Dermis blood vessel endothelial cell (primary cell): Measurements from ENCODE around the gene KRT81. TPM values are rescaled to one million over a fixed set of nuclear protein-coding genes. Genes with fewer than 3 reads are reported as not detected.
A peak's percentile ranks its signal among the peaks of the same experiment; 100 is the strongest.
"Not testable (repeated sequence)": the region's sequence is repeated elsewhere in the genome, so short reads cannot be mapped to it uniquely, and the experiment has no call there.

Experiments
- DNase-seq: peaks from one replicate; pipeline ENCODE4 v3.0.0; 2010
- total RNA-seq: library from RNA; depleted of rRNA; stranded (reverse); fragments of >200 nt; gene quantifications from 2 replicates; pipeline ENCODE4 v1.2.3, GENCODE V29; 2014

The KRT81 gene
- total RNA-seq, 1 donor from 2014 or later = not detected

DNA sequence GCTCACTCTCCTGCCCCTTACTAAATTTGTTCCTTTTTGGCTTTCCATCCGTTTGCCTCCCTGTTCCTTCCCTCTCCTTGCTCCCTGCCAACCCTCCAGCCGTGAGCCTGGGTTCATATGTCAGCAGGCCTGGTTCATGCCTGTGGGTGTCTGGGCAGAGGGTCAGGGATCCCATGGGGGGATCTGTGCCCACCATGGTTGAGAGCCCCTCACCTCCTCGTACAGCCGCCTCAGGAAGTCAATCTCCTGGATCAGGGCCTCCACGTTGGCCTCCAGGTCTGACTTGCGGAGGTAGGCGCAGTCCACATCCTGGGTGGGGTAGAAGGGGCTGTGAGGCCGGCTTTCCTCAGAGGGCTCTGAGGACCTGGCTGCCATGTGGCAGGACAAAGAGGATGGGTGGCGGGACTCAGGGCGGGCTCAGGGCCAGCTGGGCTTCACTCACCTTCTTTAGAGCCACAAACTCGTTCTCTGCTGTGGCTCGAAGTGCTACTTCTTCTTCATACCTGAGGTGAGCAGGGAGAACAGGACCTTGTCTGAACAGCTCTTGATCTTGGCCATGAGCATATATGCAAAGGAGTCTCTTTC lies 26.2 kb upstream of the KRT81 start:
- no peak for DNase-seq

DNA sequence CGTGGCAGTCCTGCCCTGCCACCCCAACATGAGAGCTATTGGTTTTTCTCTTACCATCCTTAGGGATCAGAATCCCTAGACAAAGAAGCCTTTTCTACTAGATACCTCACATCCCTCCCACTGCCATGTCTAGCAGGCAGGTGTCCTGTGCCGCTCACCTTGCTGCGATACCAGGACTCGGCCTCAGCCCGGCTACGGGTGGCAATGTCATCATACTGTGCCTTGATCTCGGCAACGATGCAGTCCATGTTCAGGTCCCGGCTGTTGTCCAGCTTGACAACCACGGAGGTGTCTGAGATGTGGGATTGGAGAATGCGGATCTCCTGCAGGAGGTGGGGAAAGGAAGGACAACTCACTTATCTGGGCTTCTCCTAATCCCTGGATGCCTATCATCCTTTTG lies 25.4 kb upstream of the KRT81 start:
- no peak for DNase-seq

DNA sequence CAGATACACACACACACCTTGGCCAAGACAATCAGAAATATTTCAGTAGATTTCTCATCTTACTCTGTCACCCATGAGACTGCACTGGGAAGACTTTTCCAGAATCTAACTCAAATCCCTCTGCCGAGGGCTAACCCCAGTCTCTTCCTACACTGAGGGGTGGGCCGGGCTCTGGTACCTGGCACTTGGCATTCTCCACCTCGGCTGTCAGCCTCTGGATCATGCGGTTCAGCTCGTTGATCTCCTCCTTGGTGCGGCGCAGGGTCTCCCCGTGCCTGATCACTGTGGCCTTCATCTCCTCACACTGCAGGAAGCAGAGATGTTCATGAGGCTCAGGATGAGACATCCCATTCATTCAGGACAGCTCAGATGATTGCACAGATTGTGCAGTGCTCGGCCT lies 25.0 kb upstream of the KRT81 start:
- no peak for DNase-seq

DNA sequence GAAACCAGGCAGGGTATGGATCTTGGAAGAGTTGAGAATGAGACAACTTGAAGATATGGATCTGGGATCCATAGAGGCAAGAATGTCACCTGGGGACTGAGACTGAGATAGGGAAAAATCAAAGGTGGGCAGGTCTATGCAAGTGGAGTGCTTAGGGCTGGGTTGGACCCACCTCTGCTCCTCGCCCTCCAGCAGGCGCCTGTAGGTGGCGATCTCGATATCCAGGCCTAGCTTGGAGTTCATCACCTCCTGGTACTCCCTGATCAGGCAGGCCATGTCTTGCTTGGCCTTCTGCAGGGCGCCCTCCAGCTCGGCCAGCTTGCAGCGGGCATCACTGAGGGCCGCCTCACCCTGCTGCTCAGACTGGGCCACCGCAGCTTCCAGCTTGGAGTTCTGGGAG lies 24.4 kb upstream of the KRT81 start:
- peak; percentile 18 for DNase-seq

DNA sequence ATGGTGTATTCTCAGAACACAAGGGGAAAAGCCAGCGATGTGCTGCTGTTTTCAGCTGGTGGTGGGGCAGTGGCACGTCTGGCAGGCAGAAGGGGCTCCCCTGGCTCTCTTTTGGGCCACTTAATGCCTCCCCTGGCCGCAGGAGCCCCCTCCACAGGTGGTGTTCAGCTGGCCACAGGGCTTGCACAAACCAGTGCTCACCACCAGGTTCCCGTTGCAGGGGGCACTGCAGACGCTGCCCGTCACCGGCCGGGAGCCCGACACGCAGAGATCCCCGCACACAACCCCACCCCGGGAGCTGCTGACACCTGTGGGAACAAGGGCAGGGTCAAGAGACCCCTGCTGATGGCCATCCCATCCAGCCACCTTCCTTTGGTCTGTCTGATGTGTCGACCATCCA lies 23.2 kb upstream of the KRT81 start:
- no peak for DNase-seq

DNA sequence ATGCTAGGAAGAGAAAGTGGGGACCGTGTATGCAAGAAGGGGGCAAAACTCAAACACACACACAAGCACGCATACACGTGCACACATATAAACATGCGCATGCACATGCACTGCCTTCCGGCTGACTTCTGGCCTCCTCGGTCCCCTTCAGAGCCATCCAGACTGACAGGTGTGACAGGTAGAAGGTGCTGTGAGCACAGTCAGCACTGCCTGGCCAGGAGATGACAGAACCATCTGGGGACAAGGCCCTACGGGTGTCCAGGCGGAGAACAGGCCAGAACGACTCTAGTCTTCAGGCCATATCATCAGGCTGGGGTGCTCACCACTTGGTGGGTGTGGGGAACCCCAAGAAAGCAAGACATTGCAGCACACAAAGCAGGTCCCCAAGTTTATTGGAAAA lies 22.6 kb upstream of the KRT81 start:
- DNase-seq = no peak

DNA sequence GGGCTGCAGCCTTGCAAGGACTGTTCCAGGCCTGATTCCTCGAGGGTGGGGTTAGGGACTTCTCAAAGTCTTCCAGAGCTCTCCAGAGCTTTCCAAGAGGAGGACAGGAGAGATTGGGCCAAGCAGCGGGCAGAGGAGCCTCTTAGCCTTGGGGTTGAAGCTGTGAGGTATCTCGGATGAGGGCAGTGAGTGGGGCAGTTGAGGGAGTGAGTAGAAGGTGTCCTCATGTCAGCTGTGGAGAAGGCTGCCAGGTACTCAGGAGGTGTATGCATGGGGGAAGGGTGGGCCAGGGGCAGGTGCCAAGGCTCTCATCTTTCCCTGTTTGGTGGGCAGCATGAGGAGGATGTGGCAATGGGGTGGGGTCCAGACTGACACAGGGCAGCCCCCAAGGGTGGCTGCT lies 22.1 kb upstream of the KRT81 start:
- DNase-seq = no peak

DNA sequence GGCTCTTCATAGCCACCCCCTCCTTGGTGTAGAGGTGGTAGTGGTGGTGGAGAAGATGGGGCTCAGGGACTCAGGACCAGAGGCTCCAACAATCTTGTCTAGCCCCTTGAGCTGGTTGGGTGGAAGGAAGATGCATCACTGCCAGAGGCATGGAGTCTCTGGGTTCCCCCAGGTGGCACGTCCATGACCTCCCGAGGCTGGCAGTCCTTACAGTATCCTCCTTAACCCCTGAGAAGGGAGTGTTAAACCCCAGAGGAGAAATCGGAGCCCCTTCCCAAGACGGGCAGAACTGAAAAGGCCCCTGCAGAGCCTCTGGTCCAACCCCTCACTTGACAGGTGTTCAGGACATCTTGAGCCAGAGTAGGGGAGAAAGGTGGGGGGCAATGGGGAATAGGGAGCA lies 20.8 kb upstream of the KRT81 start:
- no peak for DNase-seq

DNA sequence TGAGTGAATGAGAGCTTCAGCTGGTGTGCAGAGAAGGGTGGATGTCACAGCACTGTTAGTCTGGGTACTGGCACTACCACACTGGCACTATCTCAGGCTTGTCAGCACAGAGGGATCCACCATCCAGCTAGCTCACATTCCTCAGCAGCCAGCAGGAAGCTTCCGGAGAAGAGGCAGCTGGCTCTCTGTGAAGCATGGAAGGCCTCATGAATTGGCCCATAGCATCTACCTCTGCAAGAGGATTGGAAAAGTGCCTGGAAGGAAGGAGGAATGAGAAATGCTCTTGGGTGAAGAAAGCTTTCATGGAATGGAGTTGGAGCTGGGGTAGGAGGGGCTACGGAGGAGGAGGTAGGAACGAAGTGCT lies 19.9 kb upstream of the KRT81 start:
- DNase-seq = no peak

DNA sequence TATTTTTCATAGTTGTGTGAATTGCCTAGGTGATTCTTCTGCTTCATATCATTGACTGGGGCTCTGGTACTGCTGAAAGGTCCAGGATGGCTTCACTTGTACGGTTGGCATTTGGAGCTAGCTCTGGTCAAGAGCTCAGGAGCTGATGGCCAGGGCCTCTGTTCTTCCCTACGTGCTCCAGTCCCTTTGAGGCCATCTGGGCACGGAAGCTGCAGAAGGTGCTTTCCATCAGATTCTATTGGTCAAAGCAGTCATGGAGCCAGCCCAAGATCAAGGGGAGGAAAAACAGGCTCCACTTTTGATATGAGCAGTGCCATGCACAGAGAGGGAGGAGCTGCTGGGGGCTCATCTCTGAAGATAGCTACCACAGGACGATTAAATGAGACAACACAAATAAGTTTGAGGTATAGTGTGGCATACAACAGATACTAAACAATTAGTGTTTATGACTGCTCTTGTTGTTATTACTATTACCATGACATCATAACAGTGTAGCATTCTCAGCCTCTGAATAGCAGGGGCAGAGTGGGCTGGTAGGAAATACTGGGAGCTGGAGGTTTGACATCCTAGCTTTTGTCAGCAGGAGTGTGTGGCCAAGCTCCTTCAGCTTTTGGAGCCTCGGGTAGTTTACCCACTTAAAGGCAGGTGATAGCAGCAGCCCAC lies 19.4 kb upstream of the KRT81 start:
- DNase-seq = no peak

DNA sequence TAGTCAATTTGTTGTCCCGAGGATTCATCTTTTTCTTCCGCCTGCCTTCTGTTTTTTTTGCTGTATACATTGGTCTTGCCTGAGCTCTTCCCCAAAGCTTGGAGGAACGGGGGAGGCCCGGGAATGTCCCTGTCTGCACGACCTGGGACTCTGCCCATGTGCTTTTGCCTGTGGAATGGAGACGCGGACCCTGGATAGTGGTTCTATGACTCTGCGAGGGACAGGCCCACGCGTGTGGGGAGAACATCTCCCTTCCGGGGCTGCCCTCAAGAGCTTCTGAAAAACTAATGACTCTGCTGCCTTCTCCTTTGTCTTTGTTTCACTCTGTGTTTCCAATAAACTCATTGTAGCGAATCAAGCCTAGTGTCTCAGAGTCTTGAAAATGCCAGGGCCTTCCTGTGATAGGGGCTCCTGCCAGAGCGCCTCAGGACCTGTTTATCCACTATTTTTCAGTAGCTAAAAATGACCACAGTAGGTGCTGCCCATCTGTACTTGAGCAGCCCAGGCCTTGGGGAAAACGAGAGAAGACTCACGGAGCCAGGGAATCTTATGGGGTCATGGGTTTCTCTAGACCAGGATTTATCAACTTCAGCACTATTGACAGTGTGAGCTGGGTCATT lies 17.6 kb upstream of the KRT81 start:
- no peak for DNase-seq

DNA sequence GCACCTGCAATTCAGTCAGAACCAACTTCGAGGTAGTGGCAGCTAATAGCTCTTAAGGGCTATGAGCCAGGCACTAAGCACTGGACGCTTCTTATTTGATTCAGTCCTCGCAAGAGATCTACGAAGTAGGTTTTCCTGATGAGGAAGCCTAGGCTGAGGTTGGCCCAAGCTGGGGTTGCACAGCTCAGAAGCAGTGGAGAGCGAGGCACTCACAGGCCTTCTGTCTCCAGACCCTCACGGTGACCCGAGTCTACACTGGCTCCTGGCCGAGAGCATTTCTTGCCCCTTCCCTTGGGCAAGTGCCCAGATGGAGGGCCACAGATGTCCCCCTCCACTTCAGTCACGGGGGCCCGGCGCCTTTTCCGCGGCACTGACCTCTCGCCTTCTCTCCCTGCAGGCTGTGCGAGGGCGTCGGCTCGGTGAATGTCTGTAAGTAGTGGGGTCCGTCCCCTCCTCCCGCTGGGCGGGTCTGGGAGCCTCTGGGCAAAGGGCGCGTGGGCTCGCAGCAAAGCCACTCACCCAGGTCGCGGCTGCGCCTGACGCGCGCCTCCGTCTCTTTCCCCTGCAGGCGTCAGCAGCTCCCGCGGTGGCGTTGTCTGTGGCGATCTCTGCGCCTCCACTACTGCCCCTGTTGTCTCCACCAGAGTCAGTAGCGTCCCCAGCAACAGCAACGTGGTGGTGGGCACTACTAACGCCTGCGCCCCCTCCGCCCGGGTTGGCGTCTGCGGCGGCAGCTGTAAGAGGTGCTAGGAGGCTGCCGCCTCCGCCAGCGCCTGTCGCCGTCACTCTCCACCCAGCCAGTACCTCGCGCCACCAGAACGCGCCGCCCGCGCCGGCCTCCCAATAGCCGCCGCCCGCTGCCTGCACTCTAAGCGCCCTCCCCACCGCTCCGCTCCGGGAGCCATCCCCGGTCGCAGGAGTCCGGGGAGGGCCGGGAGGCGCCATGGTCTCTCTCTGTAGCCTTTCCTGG lies 16.8 kb upstream of the KRT81 start:
- peak; percentile 36 for DNase-seq

DNA sequence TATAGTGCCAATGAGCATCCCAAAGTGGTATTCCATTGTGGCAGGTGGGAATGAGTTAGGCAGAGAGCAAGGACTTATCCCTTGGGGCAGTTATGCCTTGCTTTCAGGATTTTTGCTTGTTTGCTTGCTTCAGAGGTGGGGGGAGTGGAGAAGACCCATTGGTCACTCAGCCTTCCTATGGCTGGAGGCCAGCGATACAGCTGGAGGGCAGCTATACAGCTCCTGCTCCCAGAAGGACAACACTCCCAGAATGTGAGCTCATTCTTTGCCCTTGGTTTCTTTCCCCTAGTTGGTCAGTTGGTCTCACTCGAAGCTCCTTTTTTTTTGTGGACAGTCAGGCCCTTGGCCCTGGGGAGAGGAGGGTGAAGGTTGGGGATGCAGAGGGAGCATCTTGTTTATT lies 15.4 kb upstream of the KRT81 start:
- DNase-seq = no peak

DNA sequence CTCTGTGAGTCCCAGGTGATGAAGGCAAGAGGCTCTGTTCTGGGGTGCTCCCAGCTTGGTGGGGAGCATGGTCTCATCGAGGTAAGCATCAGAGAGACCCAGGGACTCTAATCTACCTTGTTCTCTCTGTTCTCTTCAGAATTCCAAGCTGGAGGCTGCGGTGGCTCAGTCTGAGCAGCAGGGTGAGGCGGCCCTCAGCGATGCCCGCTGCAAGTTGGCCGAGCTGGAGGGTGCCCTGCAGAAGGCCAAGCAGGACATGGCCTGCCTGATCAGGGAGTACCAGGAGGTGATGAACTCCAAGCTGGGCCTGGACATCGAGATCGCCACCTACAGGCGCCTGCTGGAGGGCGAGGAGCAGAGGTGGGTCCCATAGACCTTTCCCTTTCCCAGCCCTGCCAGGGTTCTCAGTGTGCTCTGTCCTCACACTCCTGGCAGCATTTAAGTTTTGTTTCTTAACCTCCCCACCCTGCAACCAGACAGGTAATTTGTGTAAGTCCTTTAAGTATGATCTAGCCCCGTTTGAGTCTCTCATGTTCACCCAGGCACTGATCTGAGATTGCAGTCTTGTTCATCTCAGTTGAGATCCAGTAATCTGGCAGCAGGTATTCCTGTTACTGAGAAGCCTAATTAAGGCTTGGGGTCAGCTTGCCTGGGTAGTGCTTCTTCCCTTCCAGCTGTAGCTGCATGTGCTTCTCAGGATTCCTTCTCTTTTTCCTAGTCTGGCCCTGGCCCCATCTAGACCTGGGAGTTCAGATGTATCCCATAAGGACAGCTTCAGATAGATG lies 14.8 kb upstream of the KRT81 start:
- peak; percentile 19 for DNase-seq

DNA sequence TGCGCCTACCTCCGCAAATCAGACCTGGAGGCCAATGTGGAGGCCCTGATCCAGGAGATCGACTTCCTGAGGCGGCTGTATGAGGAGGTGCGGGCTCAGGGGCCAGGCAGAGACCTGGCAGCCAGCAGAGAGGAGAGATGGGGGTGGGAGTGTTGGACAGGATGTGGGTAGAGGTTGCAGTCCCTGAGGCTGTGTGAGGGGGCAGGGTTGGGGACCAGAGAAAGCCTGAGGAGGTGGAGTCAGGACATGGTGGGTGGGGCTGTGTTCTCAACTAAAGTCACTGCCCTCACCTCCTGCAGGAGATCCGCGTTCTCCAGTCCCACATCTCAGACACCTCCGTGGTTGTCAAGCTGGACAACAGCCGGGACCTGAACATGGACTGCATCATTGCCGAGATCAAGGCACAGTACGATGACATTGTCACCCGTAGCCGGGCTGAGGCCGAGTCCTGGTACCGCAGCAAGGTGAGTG lies 13.6 kb upstream of the KRT81 start:
- DNase-seq = not testable (repeated sequence)

DNA sequence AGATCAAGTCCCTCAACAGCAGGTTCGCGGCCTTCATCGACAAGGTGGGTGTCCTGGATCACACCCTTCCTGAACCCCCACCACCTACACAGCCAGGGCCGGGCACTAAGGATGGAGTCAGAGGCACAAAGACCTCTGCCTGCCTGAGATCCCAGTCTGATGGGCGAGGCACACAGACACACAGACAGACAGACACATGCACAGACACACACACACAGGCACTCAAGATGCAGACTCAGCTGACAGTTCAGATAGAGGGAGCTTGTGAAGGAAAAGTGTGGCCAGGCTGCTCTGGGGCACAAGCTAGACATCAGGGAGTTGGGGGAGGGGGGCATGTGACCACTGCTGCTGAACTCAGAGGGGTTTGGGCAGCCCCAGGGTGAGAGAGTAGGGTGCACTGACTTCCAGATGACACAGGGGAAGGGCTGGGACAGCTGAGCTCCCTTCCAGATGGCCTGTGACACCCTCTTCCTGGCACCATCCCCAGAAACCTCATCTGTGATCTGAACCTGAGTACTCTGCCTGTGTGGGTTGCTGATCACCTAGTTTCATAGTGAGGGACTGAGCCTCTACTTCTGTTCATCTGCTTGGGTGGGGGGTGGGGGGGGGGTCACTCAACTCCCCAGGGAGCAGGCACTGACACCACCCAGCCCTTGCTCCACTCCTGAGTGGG lies 11.0 kb upstream of the KRT81 start:
- DNase-seq = not testable (repeated sequence)

DNA sequence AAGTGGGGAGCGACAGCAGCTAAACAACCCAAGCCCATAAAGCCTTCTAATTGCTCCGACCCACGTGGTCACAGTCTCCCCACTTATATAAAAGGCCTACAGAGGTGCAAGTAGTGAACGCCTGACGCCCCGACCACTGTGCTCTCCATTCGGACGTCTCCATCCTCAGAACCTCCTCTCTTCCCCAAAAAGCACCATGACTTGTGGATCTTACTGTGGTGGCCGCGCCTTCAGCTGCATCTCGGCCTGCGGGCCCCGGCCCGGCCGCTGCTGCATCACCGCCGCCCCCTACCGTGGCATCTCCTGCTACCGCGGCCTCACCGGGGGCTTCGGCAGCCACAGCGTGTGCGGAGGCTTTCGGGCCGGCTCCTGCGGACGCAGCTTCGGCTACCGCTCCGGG lies 10.4 kb upstream of the KRT81 start:
- DNase-seq = not testable (repeated sequence)

DNA sequence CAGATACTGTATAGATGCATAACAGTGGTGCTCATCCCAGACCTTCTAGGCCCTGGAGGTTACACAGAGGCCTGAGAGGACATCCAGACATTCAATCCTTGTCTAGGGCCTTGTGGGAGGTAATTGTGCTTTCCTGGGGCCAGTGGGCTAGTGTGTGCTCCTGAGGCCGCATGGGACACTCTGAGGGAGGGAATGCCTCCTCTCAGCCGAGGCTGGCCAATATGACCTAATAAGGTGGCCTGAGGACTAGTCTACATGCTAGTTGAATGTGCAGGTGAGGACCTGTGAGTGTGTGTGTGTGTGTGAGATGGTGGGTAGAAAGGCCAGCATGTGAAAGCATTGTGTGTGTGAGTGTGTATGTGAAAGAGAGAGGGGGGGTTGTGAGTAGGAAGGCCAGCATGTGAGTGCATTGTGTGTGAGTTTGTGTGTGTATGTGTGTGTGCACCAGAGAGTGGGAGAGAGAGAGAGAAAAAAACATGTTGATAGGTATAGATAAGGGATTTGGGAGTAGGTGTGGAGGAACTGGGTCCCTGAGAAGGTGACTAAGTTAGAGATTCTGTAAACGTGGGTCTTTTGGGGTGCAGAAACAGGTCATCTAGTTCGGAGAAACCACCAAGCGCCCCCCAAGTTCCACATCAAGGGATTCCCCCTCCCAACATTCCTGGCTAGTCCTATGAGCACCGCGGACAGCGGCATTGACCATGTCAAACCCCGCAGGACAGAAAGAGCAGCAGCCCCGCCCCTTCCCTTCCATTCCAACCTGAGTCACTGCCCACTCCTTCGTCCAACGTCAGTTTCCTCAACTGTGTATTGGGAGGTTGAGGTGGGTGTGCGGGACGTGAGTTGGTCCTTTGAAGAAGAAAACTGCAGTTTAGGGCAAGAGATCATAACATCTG lies 9.7 kb upstream of the KRT81 start:
- no peak for DNase-seq

DNA sequence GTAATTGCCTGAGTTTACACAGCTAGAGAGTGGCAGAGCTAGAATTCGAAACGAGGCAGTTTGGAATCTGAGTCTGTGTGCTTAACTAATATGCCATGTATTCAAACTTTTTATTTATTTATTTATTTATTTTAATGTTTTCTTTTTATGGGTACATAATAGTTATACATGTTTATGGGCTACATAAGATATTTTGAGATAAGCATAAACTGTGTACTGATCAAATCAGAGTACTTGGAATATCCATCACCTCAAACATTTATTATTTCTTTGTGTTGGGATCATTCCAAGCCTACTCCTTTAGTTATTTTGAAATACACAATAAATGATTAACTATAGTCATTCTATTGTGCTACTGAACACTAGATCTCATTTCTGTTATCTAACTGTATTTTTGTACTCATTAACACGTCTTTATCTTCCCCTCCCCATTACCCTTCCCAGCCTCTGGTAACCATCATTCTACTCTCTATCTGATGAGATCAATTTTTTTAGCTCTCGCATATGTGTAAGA lies 7.4 kb upstream of the KRT81 start:
- DNase-seq = no peak

DNA sequence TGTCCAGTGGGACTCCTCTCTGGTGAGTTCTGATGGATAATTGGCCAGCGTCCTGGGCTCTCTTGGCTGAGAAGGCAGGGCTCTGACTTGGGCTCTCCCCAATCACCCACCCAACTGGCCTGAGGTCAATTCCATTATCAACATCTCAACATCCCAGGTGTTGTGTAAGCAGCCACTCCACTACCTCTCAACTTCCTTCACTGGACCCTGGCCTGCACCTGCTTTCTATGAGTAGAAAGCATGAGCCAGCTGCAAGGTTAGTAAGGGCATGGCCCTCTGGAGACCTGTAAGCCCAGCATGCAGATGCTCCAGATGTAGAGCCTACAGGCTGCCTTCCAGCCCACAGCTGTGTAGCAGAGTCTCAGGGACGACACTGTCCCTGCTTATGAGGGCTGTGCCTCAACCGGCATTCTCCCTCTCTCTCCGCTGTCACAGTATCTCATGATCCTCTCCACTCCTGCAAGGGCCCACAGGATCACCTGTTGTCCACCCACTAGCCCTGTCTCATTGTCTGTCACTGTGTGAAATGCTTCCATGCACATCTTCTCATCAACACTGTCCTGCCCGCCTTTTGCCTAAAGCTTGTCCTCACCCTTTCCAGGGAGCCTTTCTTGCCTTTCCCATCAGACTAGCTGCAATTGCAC lies 5.4 kb upstream of the KRT81 start:
- DNase-seq = no peak
